Karpas-422 (cell line): ENCODE measurements around the gene ANKRD63. TPM values are rescaled to one million over a fixed set of nuclear protein-coding genes. Genes with fewer than 3 reads are reported as not detected.

ENCODE experiments used
- DNase-seq: peaks from one replicate; pipeline ENCODE4 v3.0.0-alpha.2; 2015
- H2AFZ ChIP-seq: fragments of 200-600 bp; sonication (generic); 2 replicates; pipeline ENCODE4 v1.6.1; 2014; ENCODE audit warnings: antibody characterized with exemption, low read length, mixed read lengths
- H3K27ac ChIP-seq: fragments of 200-600 bp; sonication (generic); 2 replicates; pipeline ENCODE4 v1.5.1; 2014; ENCODE audit warnings: mild to moderate bottlenecking, low read length, moderate library complexity
- H3K27me3 ChIP-seq: fragments of 200-600 bp; sonication (generic); 2 replicates; pipeline ENCODE4 v1.6.1; 2014; ENCODE audit warnings: low read length, mixed read lengths
- H3K36me3 ChIP-seq: fragments of 200-600 bp; sonication (generic); 2 replicates; pipeline ENCODE4 v1.6.1; 2014; ENCODE audit warnings: low read length, mixed read lengths; ENCODE audit not compliant: insufficient read depth
- H3K4me1 ChIP-seq: fragments of 200-600 bp; sonication (generic); 2 replicates; pipeline ENCODE4 v1.6.1; 2014; ENCODE audit warnings: mild to moderate bottlenecking, low read length, mixed read lengths
- H3K4me2 ChIP-seq: fragments of 200-600 bp; sonication (generic); 2 replicates; pipeline ENCODE4 v1.6.1; 2014; ENCODE audit warnings: low read length, low read depth, mild to moderate bottlenecking; ENCODE audit not compliant: poor library complexity, severe bottlenecking
- H3K4me3 ChIP-seq: fragments of 200-600 bp; sonication (generic); 2 replicates; pipeline ENCODE4 v1.5.1; 2014; ENCODE audit warnings: mild to moderate bottlenecking, antibody characterized with exemption, low read length, mixed read lengths
- H3K79me2 ChIP-seq: fragments of 200-600 bp; sonication (generic); 2 replicates; pipeline ENCODE4 v1.6.1; 2014; ENCODE audit warnings: mild to moderate bottlenecking, low read length, mixed read lengths
- H3K9ac ChIP-seq: fragments of 200-600 bp; sonication (generic); 2 replicates; pipeline ENCODE4 v1.6.0; 2014; ENCODE audit warnings: low read length
- H3K9me2 ChIP-seq: fragments of 200-600 bp; sonication (generic), shearing (Covaris generic); replicated peaks from 2 replicates; pipeline ENCODE4 v1.6.0; 2014; ENCODE audit warnings: mild to moderate bottlenecking, low read length, moderate library complexity; ENCODE audit not compliant: insufficient read depth
- H3K9me3 ChIP-seq: fragments of 300-700, 200-600 bp; sonication (generic); 2 replicates; pipeline ENCODE4 v1.6.1; 2014; ENCODE audit warnings: low read length, mixed read lengths
- H4K20me1 ChIP-seq: fragments of 200-600 bp; sonication (generic); 2 replicates; pipeline ENCODE4 v1.6.1; 2014; ENCODE audit warnings: mild to moderate bottlenecking, antibody characterized with exemption, low read length, low read depth; ENCODE audit not compliant: insufficient read depth
- total RNA-seq: library from RNA; depleted of rRNA; stranded (reverse); fragments of >200 nt; shearing (Covaris generic); gene quantifications from 2 replicates; pipeline ENCODE4 v1.2.3, GENCODE V29; 2014; ENCODE audit warnings: low replicate concordance

ANKRD63 gene
- total RNA-seq, 1 experiment from 2014 or later = not detected

GRCh38 chr15:40296561-40297230 is 13.8 kb upstream of the ANKRD63 start:
- H3K27me3 ChIP-seq = no peaks in the 10 kb centered on the region; the same call in 1 of the 2 replicates
- DNase-seq = no peak
- H2AFZ ChIP-seq = no peak overlapping the region
- H3K79me2 ChIP-seq = no peaks in the 10 kb centered on the region
- no peak overlapping the region for H3K9ac ChIP-seq
- H3K4me2 ChIP-seq = no peak overlapping the region
- no peaks in the 10 kb centered on the region for H4K20me1 ChIP-seq
- H3K9me2 ChIP-seq = no peaks in the 10 kb centered on the region
- 0 out of 2 replicates have a peak, but pooled peaks cover 3% of the 10 kb centered on the region for H3K36me3 ChIP-seq
- H3K9me3 ChIP-seq = peaks cover 8% of the 10 kb centered on the region
- H3K27ac ChIP-seq = no peak overlapping the region
- H3K4me1 ChIP-seq = no peaks in the 10 kb centered on the region
- no peak overlapping the region for H3K4me3 ChIP-seq

GRCh38 chr15:40295877-40296560 is 13.2 kb upstream of the ANKRD63 start:
- H4K20me1 ChIP-seq = no peaks in the 10 kb centered on the region
- no peaks in the 10 kb centered on the region for H3K9me2 ChIP-seq

GRCh38 chr15:40295297-40295696 is 12.4 kb upstream of the ANKRD63 start:
- H3K79me2 ChIP-seq = no peaks in the 10 kb centered on the region
- no peaks in the 10 kb centered on the region for H3K9me2 ChIP-seq
- H3K4me3 ChIP-seq = no peak overlapping the region
- H4K20me1 ChIP-seq = no peaks in the 10 kb centered on the region
- no peak overlapping the region for H3K27ac ChIP-seq
- peaks cover 1% of the 10 kb centered on the region for H3K9me3 ChIP-seq
- 0 out of 2 replicates have a peak, but pooled peaks cover 3% of the 10 kb centered on the region for H3K36me3 ChIP-seq
- H3K9ac ChIP-seq = no peak overlapping the region
- no peak overlapping the region for H3K4me2 ChIP-seq
- DNase-seq = no peak
- no peak overlapping the region for H2AFZ ChIP-seq
- no peaks in the 10 kb centered on the region; the same call in 1 of the 2 replicates for H3K27me3 ChIP-seq
- H3K4me1 ChIP-seq = peaks cover 3% of the 10 kb centered on the region

More at GRCh38 chr15:40295877-40296560, 13.2 kb upstream of the ANKRD63 start:
- Histone ChIP-seq H3K4me2 (no peak overlapping the region), H3K4me1 (no peaks in the 10 kb centered on the region), H3K27me3 (no peaks in the 10 kb centered on the region; the same call in 1 of the 2 replicates), H3K79me2 (no peaks in the 10 kb centered on the region), H3K9ac (no peak overlapping the region), H3K36me3 (0 out of 2 replicates have a peak, but pooled peaks cover 3% of the 10 kb centered on the region), H2AFZ (no peak overlapping the region), H3K9me3 (peaks cover 8% of the 10 kb centered on the region), H3K4me3 (no peak overlapping the region), H3K27ac (no peak overlapping the region)
- no peak for DNase-seq

GRCh38 chr15:40293905-40294895 is 11.3 kb upstream of the ANKRD63 start:
- Histone ChIP-seq H3K9me3 (no peaks in the 10 kb centered on the region), H4K20me1 (no peaks in the 10 kb centered on the region), H3K79me2 (no peaks in the 10 kb centered on the region), H3K9me2 (no peaks in the 10 kb centered on the region), H3K4me2 (no peak overlapping the region), H3K9ac (no peak overlapping the region), H3K4me3 (no peak overlapping the region), H3K4me1 (peaks cover 14% of the 10 kb centered on the region), H2AFZ (no peak overlapping the region), H3K27ac (no peak overlapping the region), H3K27me3 (no peaks in the 10 kb centered on the region), H3K36me3 (no peaks in the 10 kb centered on the region)
- DNase-seq = no peak

GRCh38 chr15:40293006-40293405 is 10.1 kb upstream of the ANKRD63 start:
- Histone ChIP-seq H3K27ac (no peak overlapping the region), H3K4me1 (peaks cover 15% of the 10 kb centered on the region), H3K9me3 (no peaks in the 10 kb centered on the region), H3K4me2 (no peak overlapping the region), H2AFZ (no peak overlapping the region), H3K4me3 (no peak overlapping the region), H4K20me1 (no peaks in the 10 kb centered on the region), H3K9me2 (no peaks in the 10 kb centered on the region), H3K79me2 (no peaks in the 10 kb centered on the region), H3K36me3 (no peaks in the 10 kb centered on the region), H3K27me3 (no peaks in the 10 kb centered on the region), H3K9ac (no peak overlapping the region)
- no peak for DNase-seq

GRCh38 chr15:40292246-40292645 is 9.4 kb upstream of the ANKRD63 start:
- H4K20me1 ChIP-seq = no peaks in the 10 kb centered on the region
- no peak overlapping the region for H3K4me2 ChIP-seq
- no peak for DNase-seq
- H2AFZ ChIP-seq = no peak overlapping the region
- peaks cover 15% of the 10 kb centered on the region for H3K4me1 ChIP-seq
- no peak overlapping the region for H3K9ac ChIP-seq
- no peaks in the 10 kb centered on the region for H3K9me2 ChIP-seq
- no peak overlapping the region for H3K4me3 ChIP-seq
- H3K27ac ChIP-seq = no peak overlapping the region
- no peaks in the 10 kb centered on the region for H3K79me2 ChIP-seq
- H3K27me3 ChIP-seq = no peaks in the 10 kb centered on the region
- no peaks in the 10 kb centered on the region for H3K9me3 ChIP-seq
- no peaks in the 10 kb centered on the region for H3K36me3 ChIP-seq

- Histone ChIP-seq H3K4me3 (no peak overlapping the region), H3K27ac (no peak overlapping the region), H4K20me1 (no peaks in the 10 kb centered on the region), H3K4me2 (no peak overlapping the region), H3K9me2 (no peaks in the 10 kb centered on the region), H3K36me3 (no peaks in the 10 kb centered on the region), H3K9me3 (no peaks in the 10 kb centered on the region), H2AFZ (no peak overlapping the region), H3K27me3 (no peaks in the 10 kb centered on the region), H3K4me1 (peaks cover 15% of the 10 kb centered on the region), H3K79me2 (no peaks in the 10 kb centered on the region), H3K9ac (no peak overlapping the region)
- DNase-seq = no peak
These were observed 8.2 kb upstream of the ANKRD63 start for GRCh38 chr15:40290918-40291574.
